ENCODE data around the gene CYP24A1. TPM values are rescaled to one million over a fixed set of nuclear protein-coding genes. Genes with fewer than 3 reads are reported as not detected.

CYP24A1 gene
- total RNA-seq (2013) = not detected
- polyA plus RNA-seq = not detected
- not detected in 2 replicates for polyA minus RNA-seq
- total RNA-seq = 0 to 1.3 (median 0.21) reads per million in 11 experiments

DNA sequence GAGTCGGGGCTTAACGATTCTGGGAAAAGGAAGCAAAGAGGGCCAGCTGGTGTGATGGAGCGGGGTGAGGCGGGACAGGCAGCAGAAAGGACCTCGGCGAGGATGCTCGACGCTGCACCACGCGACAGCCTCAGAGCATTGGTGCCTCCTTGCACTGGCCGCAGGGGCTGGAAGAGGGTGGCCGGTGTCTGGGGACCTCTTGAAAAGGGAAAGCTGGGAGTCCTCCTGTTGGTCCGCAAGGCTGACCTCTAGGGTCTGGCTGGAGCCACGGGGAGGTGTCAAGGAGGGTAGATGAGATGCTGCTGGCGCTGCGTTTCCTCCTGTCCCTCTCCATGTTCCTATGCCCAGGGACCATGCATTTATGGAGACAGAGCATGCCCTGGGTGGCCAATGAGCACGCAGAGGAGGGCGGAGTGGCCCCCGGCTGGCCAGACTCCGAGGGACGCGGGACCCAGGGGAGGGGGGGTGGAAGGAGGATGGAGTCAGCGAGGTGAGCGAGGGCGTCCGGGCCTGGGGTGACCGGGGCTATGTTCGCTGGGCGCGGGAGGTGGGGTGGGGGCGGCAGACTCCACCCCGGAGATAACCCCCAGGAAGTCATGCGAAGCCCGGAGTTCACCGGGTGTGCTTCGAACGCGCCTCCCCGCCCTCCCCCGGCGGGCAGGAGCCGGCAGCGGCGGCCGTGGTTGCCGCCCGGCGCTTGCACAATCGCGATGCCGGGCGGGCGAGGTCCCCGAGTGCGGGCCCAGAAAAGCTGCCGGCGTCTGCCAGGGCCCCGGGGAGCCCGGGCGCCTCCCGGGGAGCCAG is at the start of gene CYP24A1:
TSS of gene CYP24A1 (minus strand) at position 334 of the 804 bp plus-strand sequence. CDS start 407 bp downstream, outside the sequence.
- Mint-ChIP-seq H3K27me3 (ENCODE audit: low read depth in 3 of 3) (peaks cover 50 to 68% (median 68%) of the 10 kb centered on the region in 3 donors), H3K27ac (peak within 1 kb of the TSS in 1 of 7 donors; percentile 72), H3K4me3 (peak within 1 kb of the TSS; percentile 73 to 89), H3K4me1 (peaks cover 24% of the 10 kb centered on the region), H3K9me3 (peaks cover 0 to 13% (median 10%) of the 10 kb centered on the region in 7 donors), H3K36me3 (peaks cover 0 to 5% of the 10 kb centered on the region in 2 donors)
- H3K9me3 ChIP-seq (replicated peaks in 1 of 2; ENCODE audit: control insufficient read depth in 1 of 2, insufficient read depth in 1 of 2, low read length in 2 of 2) = peaks cover 0 to 12% of the 10 kb centered on the region in 2 donors
- no peaks in the 10 kb centered on the region for H3K36me3 ChIP-seq (replicated peaks in 1 of 2; ENCODE audit: control insufficient read depth in 1 of 2, insufficient read depth in 2 of 2, low read length in 2 of 2)
- H3K27ac ChIP-seq (ENCODE audit: low read depth in 1 of 2, low read length in 2 of 2) = no peak within 1 kb of the TSS
- 2% methylated on average over 58 of the region's 61 CpGs for WGBS (ENCODE audit: insufficient coverage)
- no peaks in the 10 kb centered on the region for H4K20me1 ChIP-seq (ENCODE audit: insufficient read depth, low read length)
- intact Hi-C loops (cut with micrococcal nuclease) = no loop called here
- peak in 2 of 3 donors; percentile 23 to 33 for DNase-seq
- H3K4me3 ChIP-seq (replicated peaks in 1 of 3; ENCODE audit: low read depth in 2 of 3, low read length in 3 of 3) = peak within 1 kb of the TSS; percentile 24 to 73 (median 28)
- H3K9ac ChIP-seq (ENCODE audit: insufficient read depth, low read length, poor library complexity, severe bottlenecking) = peak within 1 kb of the TSS; percentile 17
- no peaks in the 10 kb centered on the region for H3K79me2 ChIP-seq (ENCODE audit: insufficient read depth, low read length)
- peak within 1 kb of the TSS; percentile 72 for H2AFZ ChIP-seq (ENCODE audit: insufficient read depth, low read depth, low read length, poor library complexity, severe bottlenecking)
- H3K4me1 ChIP-seq (ENCODE audit: control insufficient read depth in 1 of 2, insufficient read depth in 2 of 2, low read length in 2 of 2) = peaks cover 24 to 29% of the 10 kb centered on the region in 2 donors
- peak within 1 kb of the TSS; percentile 80 for H3K4me2 ChIP-seq (replicated peaks; ENCODE audit: extremely low read depth, low read length, poor library complexity, severe bottlenecking)
- TF ChIP-seq, protein P1, sequence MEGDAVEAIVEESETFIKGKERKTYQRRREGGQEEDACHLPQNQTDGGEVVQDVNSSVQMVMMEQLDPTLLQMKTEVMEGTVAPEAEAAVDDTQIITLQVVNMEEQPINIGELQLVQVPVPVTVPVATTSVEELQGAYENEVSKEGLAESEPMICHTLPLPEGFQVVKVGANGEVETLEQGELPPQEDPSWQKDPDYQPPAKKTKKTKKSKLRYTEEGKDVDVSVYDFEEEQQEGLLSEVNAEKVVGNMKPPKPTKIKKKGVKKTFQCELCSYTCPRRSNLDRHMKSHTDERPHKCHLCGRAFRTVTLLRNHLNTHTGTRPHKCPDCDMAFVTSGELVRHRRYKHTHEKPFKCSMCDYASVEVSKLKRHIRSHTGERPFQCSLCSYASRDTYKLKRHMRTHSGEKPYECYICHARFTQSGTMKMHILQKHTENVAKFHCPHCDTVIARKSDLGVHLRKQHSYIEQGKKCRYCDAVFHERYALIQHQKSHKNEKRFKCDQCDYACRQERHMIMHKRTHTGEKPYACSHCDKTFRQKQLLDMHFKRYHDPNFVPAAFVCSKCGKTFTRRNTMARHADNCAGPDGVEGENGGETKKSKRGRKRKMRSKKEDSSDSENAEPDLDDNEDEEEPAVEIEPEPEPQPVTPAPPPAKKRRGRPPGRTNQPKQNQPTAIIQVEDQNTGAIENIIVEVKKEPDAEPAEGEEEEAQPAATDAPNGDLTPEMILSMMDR (IDR thresholded peaks at IDR 0.05) = no peak
- H3K27me3 ChIP-seq (ENCODE audit: control insufficient read depth in 2 of 2, insufficient read depth in 2 of 2, low read length in 2 of 2) = peaks cover 50 to 57% of the 10 kb centered on the region in 2 donors

DNA sequence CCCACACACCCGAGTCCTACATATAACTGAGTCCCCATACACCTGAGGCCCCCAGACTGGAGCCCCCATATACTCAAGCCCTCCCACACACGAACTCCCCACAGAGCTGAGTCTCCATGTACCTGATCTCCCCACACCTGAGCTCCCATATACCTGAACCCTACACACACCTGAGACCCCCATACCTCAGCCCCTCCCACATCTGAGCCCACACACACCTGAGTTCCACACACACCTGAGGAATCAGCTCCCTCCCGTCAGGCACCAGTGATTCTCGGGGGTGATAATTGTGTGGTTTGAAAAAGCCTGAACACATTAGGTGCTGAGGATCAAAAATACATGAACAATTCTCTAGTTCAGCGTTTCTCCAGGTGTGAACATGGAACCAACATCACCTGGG is 49.5 kb upstream of the CYP24A1 start:
- TF ChIP-seq, protein P1 (IDR thresholded peaks at IDR 0.05) = no peak
- intact Hi-C loops (cut with micrococcal nuclease) = loop anchor here in 1 of 2 donors (10.0 kb wide), 1 partner anchor 422 kb away; no protein-coding TSS in a partner anchor

More for the DNA sequence above, 49.5 kb upstream of the CYP24A1 start:
- 100% methylated on average over 2 of the region's 5 CpGs for WGBS (ENCODE audit: insufficient coverage)
- H3K27ac ChIP-seq (ENCODE audit: low read depth in 1 of 2, low read length in 2 of 2) = no peak overlapping the region
- peaks cover 6 to 10% (median 7%) of the 10 kb centered on the region in 7 donors for H3K9me3 Mint-ChIP-seq
- no peak overlapping the region for H3K4me3 ChIP-seq (replicated peaks in 1 of 3; ENCODE audit: low read depth in 2 of 3, low read length in 3 of 3)
- no peak overlapping the region for H3K27ac Mint-ChIP-seq
- peaks cover 0 to 6% of the 10 kb centered on the region in 2 donors for H3K36me3 ChIP-seq (replicated peaks in 1 of 2; ENCODE audit: control insufficient read depth in 1 of 2, insufficient read depth in 2 of 2, low read length in 2 of 2)
- H3K4me2 ChIP-seq (replicated peaks; ENCODE audit: extremely low read depth, low read length, poor library complexity, severe bottlenecking) = no peak overlapping the region
- no peaks in the 10 kb centered on the region for H3K27me3 ChIP-seq (ENCODE audit: control insufficient read depth in 2 of 2, insufficient read depth in 2 of 2, low read length in 2 of 2)
- peaks cover 20% of the 10 kb centered on the region for H3K4me1 Mint-ChIP-seq
- H3K79me2 ChIP-seq (ENCODE audit: insufficient read depth, low read length) = no peaks in the 10 kb centered on the region
- H3K9me3 ChIP-seq (replicated peaks in 1 of 2; ENCODE audit: control insufficient read depth in 1 of 2, insufficient read depth in 1 of 2, low read length in 2 of 2) = no peaks in the 10 kb centered on the region
- H2AFZ ChIP-seq (ENCODE audit: insufficient read depth, low read depth, low read length, poor library complexity, severe bottlenecking) = no peak overlapping the region
- no peak overlapping the region for H3K4me3 Mint-ChIP-seq
- no peaks in the 10 kb centered on the region for H4K20me1 ChIP-seq (ENCODE audit: insufficient read depth, low read length)
- peaks cover 11% of the 10 kb centered on the region in 2 donors for H3K4me1 ChIP-seq (ENCODE audit: control insufficient read depth in 1 of 2, insufficient read depth in 2 of 2, low read length in 2 of 2)
- peaks cover 4 to 12% of the 10 kb centered on the region in 2 donors for H3K36me3 Mint-ChIP-seq
- peaks cover 0 to 3% (median 2%) of the 10 kb centered on the region in 3 donors for H3K27me3 Mint-ChIP-seq (ENCODE audit: low read depth in 3 of 3)
- no peak overlapping the region for H3K9ac ChIP-seq (ENCODE audit: insufficient read depth, low read length, poor library complexity, severe bottlenecking)
- DNase-seq = no peak

All from CD14-positive monocyte (primary cell).